OCI-LY3 (cell line): ENCODE results near the gene STAU1.
"Not testable (repeated sequence)": the region's sequence is repeated elsewhere in the genome, so short reads cannot be mapped to it uniquely, and the experiment has no call there.

Experiments used
- H2AFZ ChIP-seq: fragments of 200-600, 300-600 bp; shearing (Covaris generic); 2 replicates; pipeline ENCODE4 v1.6.0; 2014; ENCODE audit warnings: antibody characterized with exemption, low read depth, low read length
- H3K27ac ChIP-seq: fragments of 200-600, 300-600 bp; sonication (generic); 2 replicates; pipeline ENCODE4 v1.5.1; 2014; ENCODE audit warnings: mild to moderate bottlenecking, low read length, moderate library complexity, mixed read lengths
- H3K27me3 ChIP-seq: fragments of 200-600, 300-600 bp; sonication (generic); 2 replicates; pipeline ENCODE4 v1.6.1; 2014; ENCODE audit warnings: low read depth, low read length, mixed read lengths
- H3K36me3 ChIP-seq: fragments of 200-600, 300-600 bp; sonication (generic); replicated peaks from 2 replicates; pipeline ENCODE3; 2014; ENCODE audit warnings: low read depth, low read length, mixed read lengths
- H3K4me1 ChIP-seq: fragments of 300-600, 200-600 bp; sonication (generic); 2 replicates; pipeline ENCODE4 v1.6.1; 2014; ENCODE audit warnings: low read length, mixed read lengths
- H3K4me2 ChIP-seq: fragments of 200-600, 300-600 bp; sonication (generic); 2 replicates; pipeline ENCODE4 v1.6.1; 2014; ENCODE audit warnings: low read length, mixed read lengths
- H3K4me3 ChIP-seq: fragments of 300-600, 200-600 bp; sonication (generic); 2 replicates; pipeline ENCODE4 v1.5.1; 2014; ENCODE audit warnings: antibody characterized with exemption, mild to moderate bottlenecking, low read length, moderate library complexity
- H3K79me2 ChIP-seq: fragments of 300-600, 200-600 bp; shearing (Covaris generic); 2 replicates; pipeline ENCODE4 v1.6.1; 2014; ENCODE audit warnings: mild to moderate bottlenecking, low read length, mixed read lengths
- H3K9ac ChIP-seq: fragments of 300-600, 200-600 bp; shearing (Covaris generic); 2 replicates; pipeline ENCODE4 v1.6.0; 2014; ENCODE audit warnings: mild to moderate bottlenecking, low read length, moderate library complexity
- H3K9me3 ChIP-seq: fragments of 200-600, 300-600 bp; shearing (Covaris generic); 2 replicates; pipeline ENCODE4 v1.6.1; 2014; ENCODE audit warnings: low read length, mixed read lengths; ENCODE audit not compliant: insufficient read depth
- H4K20me1 ChIP-seq: fragments of 200-600, 300-600 bp; sonication (generic); 2 replicates; pipeline ENCODE4 v1.6.1; 2016; ENCODE audit warnings: low read length, mixed read lengths; ENCODE audit not compliant: insufficient read depth
- CTCF ChIP-seq: fragments of 200-600, 300-600 bp; sonication (generic); IDR thresholded peaks from 2 replicates; pipeline ENCODE4 v1.5.1; 2014; ENCODE audit warnings: antibody characterized with exemption, low read length, low read depth
- EZH2phosphoT487 ChIP-seq: fragments of 200-600 bp; shearing (Covaris generic); IDR thresholded peaks from 2 replicates; pipeline ENCODE4 v1.6.1; 2018; ENCODE audit warnings: antibody characterized with exemption, mixed run types, low read depth

The STAU1 gene

GRCh38 chr20:49091104-49091503, 97.0 kb downstream of the STAU1 start:
- H3K79me2 ChIP-seq = peaks cover 29% of the 10 kb centered on the region
- TF ChIP-seq EZH2phosphoT487 (no peak), CTCF (no peak)

GRCh38 chr20:49082295-49082694, 105.8 kb downstream of the STAU1 start:
- H3K79me2 ChIP-seq = peaks cover 51% of the 10 kb centered on the region

More at GRCh38 chr20:49091104-49091503, 97.0 kb downstream of the STAU1 start:
- H3K9ac ChIP-seq = no peak overlapping the region
- H3K4me3 ChIP-seq = no peak overlapping the region
- peaks cover 81% of the 10 kb centered on the region for H3K36me3 ChIP-seq
- no peak overlapping the region for H3K27ac ChIP-seq
- H4K20me1 ChIP-seq = no peaks in the 10 kb centered on the region
- H3K27me3 ChIP-seq = no peaks in the 10 kb centered on the region
- no peak overlapping the region for H2AFZ ChIP-seq
- no peaks in the 10 kb centered on the region for H3K9me3 ChIP-seq
- no peaks in the 10 kb centered on the region for H3K4me1 ChIP-seq
- H3K4me2 ChIP-seq = no peak overlapping the region

GRCh38 chr20:49078310-49078709, 109.8 kb downstream of the STAU1 start:
- Histone ChIP-seq H3K36me3 (peaks cover 74% of the 10 kb centered on the region), H3K4me3 (no peak overlapping the region), H3K27ac (peak overlapping the region; percentile 19; the same call in 1 of the 2 replicates), H2AFZ (no peak overlapping the region), H3K4me1 (peaks cover 16% of the 10 kb centered on the region), H4K20me1 (no peaks in the 10 kb centered on the region; the same call in 1 of the 2 replicates), H3K9ac (no peak overlapping the region), H3K4me2 (no peak overlapping the region), H3K9me3 (no peaks in the 10 kb centered on the region), H3K79me2 (peaks cover 42% of the 10 kb centered on the region), H3K27me3 (no peaks in the 10 kb centered on the region)
- no peak for TF ChIP-seq EZH2phosphoT487
- no peak for TF ChIP-seq CTCF

More at GRCh38 chr20:49082295-49082694, 105.8 kb downstream of the STAU1 start:
- not testable (repeated sequence) for H3K9ac ChIP-seq, H3K4me3 ChIP-seq, H3K27me3 ChIP-seq, H2AFZ ChIP-seq, H4K20me1 ChIP-seq, H3K4me2 ChIP-seq, H3K27ac ChIP-seq, H3K9me3 ChIP-seq
- H3K4me1 ChIP-seq = peaks cover 16% of the 10 kb centered on the region
- H3K36me3 ChIP-seq = peaks cover 79% of the 10 kb centered on the region

GRCh38 chr20:49074521-49074920, 113.6 kb downstream of the STAU1 start:
- no peak for TF ChIP-seq EZH2phosphoT487
- no peak for TF ChIP-seq CTCF
- Histone ChIP-seq H3K9me3 (no peaks in the 10 kb centered on the region), H4K20me1 (no peaks in the 10 kb centered on the region), H3K9ac (no peak overlapping the region), H3K79me2 (peaks cover 32% of the 10 kb centered on the region), H3K27me3 (no peaks in the 10 kb centered on the region), H3K36me3 (peaks cover 70% of the 10 kb centered on the region), H3K4me1 (peaks cover 15% of the 10 kb centered on the region), H3K4me3 (no peak overlapping the region), H2AFZ (no peak overlapping the region), H3K4me2 (no peak overlapping the region), H3K27ac (no peak overlapping the region)
